ENCODE data around the gene HOXA11.

The HOXA11 gene

DNA sequence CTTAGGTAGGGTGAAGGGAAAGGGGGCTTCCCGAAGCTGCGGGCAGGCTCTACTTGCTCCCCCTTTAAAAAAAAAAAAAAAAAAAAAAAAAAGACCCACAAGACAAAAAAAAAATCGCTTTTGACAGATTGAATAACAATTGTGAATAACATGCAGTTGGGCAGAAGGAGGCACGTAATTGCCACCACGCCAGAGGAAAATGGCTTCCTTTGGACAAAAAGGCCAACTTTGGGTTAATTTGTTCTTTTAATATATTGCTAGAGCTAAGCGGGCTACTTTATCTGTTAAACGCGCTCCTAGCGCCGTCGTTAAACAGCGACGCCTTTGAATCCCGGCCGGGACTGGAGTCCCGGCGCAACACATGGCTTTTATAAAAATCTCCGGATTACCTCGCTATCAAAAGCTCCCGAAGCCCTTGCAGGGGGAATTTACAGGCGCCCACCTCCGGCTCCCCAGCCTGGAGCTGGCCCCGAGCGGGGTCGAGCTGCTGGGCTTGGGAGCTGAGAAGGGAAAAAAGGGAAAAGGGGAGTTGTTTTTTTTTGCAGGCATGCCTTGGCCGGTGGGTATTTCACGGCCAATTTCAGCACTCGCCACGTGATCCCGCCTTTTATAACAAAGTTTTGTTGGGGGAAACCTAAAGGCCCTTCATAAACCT, 1.2 kb downstream of the HOXA11 start (continued):
- TF ChIP-seq, protein P1, sequence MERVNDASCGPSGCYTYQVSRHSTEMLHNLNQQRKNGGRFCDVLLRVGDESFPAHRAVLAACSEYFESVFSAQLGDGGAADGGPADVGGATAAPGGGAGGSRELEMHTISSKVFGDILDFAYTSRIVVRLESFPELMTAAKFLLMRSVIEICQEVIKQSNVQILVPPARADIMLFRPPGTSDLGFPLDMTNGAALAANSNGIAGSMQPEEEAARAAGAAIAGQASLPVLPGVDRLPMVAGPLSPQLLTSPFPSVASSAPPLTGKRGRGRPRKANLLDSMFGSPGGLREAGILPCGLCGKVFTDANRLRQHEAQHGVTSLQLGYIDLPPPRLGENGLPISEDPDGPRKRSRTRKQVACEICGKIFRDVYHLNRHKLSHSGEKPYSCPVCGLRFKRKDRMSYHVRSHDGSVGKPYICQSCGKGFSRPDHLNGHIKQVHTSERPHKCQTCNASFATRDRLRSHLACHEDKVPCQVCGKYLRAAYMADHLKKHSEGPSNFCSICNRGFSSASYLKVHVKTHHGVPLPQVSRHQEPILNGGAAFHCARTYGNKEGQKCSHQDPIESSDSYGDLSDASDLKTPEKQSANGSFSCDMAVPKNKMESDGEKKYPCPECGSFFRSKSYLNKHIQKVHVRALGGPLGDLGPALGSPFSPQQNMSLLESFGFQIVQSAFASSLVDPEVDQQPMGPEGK (CRISPR knock-in tag; IDR thresholded peaks at IDR 0.05; ENCODE audit: borderline replicate concordance), result no peak
- TF ChIP-seq, protein P2, sequence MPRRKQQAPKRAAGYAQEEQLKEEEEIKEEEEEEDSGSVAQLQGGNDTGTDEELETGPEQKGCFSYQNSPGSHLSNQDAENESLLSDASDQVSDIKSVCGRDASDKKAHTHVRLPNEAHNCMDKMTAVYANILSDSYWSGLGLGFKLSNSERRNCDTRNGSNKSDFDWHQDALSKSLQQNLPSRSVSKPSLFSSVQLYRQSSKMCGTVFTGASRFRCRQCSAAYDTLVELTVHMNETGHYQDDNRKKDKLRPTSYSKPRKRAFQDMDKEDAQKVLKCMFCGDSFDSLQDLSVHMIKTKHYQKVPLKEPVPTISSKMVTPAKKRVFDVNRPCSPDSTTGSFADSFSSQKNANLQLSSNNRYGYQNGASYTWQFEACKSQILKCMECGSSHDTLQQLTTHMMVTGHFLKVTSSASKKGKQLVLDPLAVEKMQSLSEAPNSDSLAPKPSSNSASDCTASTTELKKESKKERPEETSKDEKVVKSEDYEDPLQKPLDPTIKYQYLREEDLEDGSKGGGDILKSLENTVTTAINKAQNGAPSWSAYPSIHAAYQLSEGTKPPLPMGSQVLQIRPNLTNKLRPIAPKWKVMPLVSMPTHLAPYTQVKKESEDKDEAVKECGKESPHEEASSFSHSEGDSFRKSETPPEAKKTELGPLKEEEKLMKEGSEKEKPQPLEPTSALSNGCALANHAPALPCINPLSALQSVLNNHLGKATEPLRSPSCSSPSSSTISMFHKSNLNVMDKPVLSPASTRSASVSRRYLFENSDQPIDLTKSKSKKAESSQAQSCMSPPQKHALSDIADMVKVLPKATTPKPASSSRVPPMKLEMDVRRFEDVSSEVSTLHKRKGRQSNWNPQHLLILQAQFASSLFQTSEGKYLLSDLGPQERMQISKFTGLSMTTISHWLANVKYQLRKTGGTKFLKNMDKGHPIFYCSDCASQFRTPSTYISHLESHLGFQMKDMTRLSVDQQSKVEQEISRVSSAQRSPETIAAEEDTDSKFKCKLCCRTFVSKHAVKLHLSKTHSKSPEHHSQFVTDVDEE (CRISPR knock-in tag; IDR thresholded peaks at IDR 0.05), result no peak
- no peak for TF ChIP-seq ZNF70 (CRISPR knock-in tag; IDR thresholded peaks at IDR 0.05)
- TF ChIP-seq TOX (CRISPR knock-in tag; IDR thresholded peaks at IDR 0.05; ENCODE audit: borderline replicate concordance), result no peak
- TF ChIP-seq ZC3H10 (CRISPR knock-in tag; IDR thresholded peaks at IDR 0.05), result no peak
- TF ChIP-seq, protein P3, sequence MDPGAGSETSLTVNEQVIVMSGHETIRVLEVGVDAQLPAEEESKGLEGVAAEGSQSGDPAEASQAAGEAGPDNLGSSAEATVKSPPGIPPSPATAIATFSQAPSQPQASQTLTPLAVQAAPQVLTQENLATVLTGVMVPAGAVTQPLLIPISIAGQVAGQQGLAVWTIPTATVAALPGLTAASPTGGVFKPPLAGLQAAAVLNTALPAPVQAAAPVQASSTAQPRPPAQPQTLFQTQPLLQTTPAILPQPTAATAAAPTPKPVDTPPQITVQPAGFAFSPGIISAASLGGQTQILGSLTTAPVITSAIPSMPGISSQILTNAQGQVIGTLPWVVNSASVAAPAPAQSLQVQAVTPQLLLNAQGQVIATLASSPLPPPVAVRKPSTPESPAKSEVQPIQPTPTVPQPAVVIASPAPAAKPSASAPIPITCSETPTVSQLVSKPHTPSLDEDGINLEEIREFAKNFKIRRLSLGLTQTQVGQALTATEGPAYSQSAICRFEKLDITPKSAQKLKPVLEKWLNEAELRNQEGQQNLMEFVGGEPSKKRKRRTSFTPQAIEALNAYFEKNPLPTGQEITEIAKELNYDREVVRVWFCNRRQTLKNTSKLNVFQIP (CRISPR knock-in tag; IDR thresholded peaks at IDR 0.05; ENCODE audit: borderline replicate concordance, low read depth), result no peak

DNA sequence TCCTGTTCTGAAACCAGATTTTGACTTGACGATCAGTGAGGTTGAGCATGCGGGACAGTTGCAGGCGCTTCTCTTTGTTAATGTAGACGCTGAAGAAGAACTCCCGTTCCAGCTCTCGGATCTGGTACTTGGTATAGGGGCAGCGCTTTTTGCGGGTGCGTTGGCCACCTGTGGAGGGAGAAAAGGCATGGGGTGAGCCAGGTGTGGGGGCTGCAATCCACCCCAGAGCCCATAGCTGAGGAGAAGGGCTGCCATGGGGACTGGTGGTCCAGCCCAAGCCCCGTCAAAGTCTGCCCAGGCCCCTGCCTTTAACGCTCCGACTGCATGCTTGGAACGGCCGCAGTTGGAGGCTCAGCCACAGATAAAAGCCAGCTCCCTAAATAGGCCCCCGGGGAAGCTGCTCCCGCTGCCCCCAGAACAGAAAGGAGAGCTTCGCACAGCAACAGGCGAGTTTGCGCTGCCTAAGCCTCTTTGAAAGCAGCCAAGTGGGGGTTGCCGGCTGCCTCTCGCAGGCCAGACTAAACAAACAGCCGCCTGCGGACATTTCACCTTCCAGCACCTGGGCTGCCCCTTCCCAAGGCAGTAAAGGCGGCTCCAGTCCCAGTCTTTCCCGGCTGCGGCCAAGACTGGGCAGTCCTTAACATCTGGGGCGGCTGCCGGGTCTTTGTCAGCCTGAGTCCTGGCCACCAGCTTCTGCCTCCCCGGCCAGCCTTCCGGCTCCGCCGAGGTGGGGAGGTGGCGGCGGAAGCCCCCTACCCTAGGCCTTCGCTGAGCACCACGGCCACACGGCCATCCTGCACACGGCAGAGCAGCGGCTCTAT, 2.0 kb downstream of the HOXA11 start:
- no peak for ATAC-seq
- TF ChIP-seq, protein P4, sequence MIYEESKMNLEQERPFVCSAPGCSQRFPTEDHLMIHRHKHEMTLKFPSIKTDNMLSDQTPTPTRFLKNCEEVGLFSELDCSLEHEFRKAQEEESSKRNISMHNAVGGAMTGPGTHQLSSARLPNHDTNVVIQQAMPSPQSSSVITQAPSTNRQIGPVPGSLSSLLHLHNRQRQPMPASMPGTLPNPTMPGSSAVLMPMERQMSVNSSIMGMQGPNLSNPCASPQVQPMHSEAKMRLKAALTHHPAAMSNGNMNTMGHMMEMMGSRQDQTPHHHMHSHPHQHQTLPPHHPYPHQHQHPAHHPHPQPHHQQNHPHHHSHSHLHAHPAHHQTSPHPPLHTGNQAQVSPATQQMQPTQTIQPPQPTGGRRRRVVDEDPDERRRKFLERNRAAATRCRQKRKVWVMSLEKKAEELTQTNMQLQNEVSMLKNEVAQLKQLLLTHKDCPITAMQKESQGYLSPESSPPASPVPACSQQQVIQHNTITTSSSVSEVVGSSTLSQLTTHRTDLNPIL (CRISPR knock-in tag; IDR thresholded peaks at IDR 0.05; ENCODE audit: low read depth), result no peak
- TF ChIP-seq, protein P3 (CRISPR knock-in tag; IDR thresholded peaks at IDR 0.05; ENCODE audit: borderline replicate concordance, low read depth), result no peak
- TF ChIP-seq ZNF8 (CRISPR knock-in tag; IDR thresholded peaks at IDR 0.05) (no peak), BACH2 (CRISPR knock-in tag; IDR thresholded peaks at IDR 0.05; ENCODE audit: borderline replicate concordance) (no peak), ZFP30 (CRISPR knock-in tag; IDR thresholded peaks at IDR 0.05) (no peak), TCF4 (CRISPR knock-in tag; IDR thresholded peaks at IDR 0.05; ENCODE audit: borderline replicate concordance) (no peak), GLIS3 (CRISPR knock-in tag; IDR thresholded peaks at IDR 0.05) (no peak), ISL1 (CRISPR knock-in tag; IDR thresholded peaks at IDR 0.05) (no peak), ARNTL (CRISPR knock-in tag; IDR thresholded peaks at IDR 0.05; ENCODE audit: borderline replicate concordance, low read depth) (no peak), RARB (CRISPR knock-in tag; IDR thresholded peaks at IDR 0.05) (no peak), ZC3H10 (CRISPR knock-in tag; IDR thresholded peaks at IDR 0.05) (no peak)

DNA sequence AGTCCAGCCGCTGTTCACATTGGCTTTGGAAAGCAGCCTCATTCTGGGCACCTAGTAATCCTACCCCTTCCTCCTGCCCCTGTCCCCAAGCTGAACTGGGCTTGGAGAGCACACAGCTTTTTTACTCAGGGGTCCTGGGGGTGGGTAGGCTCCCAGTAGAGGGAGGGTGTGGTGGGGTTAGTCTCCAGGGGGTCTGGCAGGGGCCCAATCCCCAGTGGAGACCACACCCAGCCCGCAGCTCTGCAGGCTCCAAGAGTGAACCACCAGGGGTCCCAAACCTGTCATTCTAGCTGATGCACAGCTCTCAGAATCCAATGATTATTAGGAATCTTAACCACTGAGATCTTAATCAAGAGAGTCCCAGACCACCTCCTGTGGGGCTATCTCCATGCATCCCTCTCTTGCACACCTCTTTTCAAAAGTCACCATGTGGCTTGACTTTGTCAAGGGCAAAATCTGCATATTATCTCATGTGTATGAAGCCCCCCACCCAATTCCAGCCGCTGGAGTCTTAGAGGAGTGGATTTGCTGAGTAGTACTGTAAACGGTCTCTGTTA, 2.7 kb downstream of the HOXA11 start:
- no peak for ATAC-seq
- no peak for TF ChIP-seq ISL1 (CRISPR knock-in tag; IDR thresholded peaks at IDR 0.05)
- no peak for TF ChIP-seq ZFP3 (CRISPR knock-in tag; IDR thresholded peaks at IDR 0.05)

Measured in SK-N-SH treated with all-trans-retinoic acid at 6 μM for 48 hours (cell line).